Activated naive CD4-positive, alpha-beta T cell treated with anti-CD3 and anti-CD28 coated beads, Interleukin-2, amount 50 U/mL, for 72 hours (primary cell): ENCODE measurements around the gene CYTH3. TPM values are rescaled to one million over a fixed set of nuclear protein-coding genes. Genes with fewer than 3 reads are reported as not detected.
"Not testable (repeated sequence)": the region's sequence is repeated elsewhere in the genome, so short reads cannot be mapped to it uniquely, and the experiment has no call there.

Source experiments
- ATAC-seq, 2 donors: fragments of 150-1000 bp; cut with Tn5 transposase; 2 replicates each; pipeline ENCODE4 v1.10.0; 2021; ENCODE audit warnings: mild to moderate bottlenecking in 2 of 2, moderate library complexity in 2 of 2
- DNase-seq, 2 donors: peaks; one replicate each; pipeline ENCODE4 v3.0.0; 2021 to 2022; ENCODE audit warnings: low spot score in 2 of 2
- H3K27ac Mint-ChIP-seq, 2 donors: one replicate each; pipeline ENCODE4 v1.8.0; 2022; ENCODE audit warnings: mild to moderate bottlenecking in 2 of 2, mixed read lengths in 2 of 2
- H3K36me3 Mint-ChIP-seq, 2 donors: one replicate each; pipeline ENCODE4 v1.8.0; 2022; ENCODE audit warnings: mixed read lengths in 2 of 2
- H3K9me3 Mint-ChIP-seq, 2 donors: one replicate each; pipeline ENCODE4 v1.8.0; 2022; ENCODE audit warnings: mixed read lengths in 2 of 2
- total RNA-seq, 2 donors: library from RNA; stranded (reverse); gene quantifications; one replicate each; pipeline ENCODE4 v1.2.3, GENCODE V29; 2022

Gene CYTH3
- total RNA-seq, 2 donors from 2014 or later, result 1.2 to 2.4 TPM

GRCh38 chr7:6160191-6160623 lies 112.2 kb downstream of the CYTH3 start:
- H3K27ac Mint-ChIP-seq, result peak overlapping the region in 1 of 2 donors; percentile 74
- H3K9me3 Mint-ChIP-seq, result no peaks in the 10 kb centered on the region
- DNase-seq, result no peak
- ATAC-seq, result no peak
- H3K36me3 Mint-ChIP-seq, result peaks cover 0 to 8% of the 10 kb centered on the region in 2 donors

GRCh38 chr7:6159524-6160031 lies 112.8 kb downstream of the CYTH3 start:
- DNase-seq, result no peak
- Mint-ChIP-seq H3K9me3 (no peaks in the 10 kb centered on the region), H3K36me3 (peaks cover 0 to 9% of the 10 kb centered on the region in 2 donors), H3K27ac (peak overlapping the region; percentile 65 to 74)
- no peak for ATAC-seq

- DNase-seq (no peak), ATAC-seq (no peak)
- no peaks in the 10 kb centered on the region for H3K9me3 Mint-ChIP-seq
- H3K27ac Mint-ChIP-seq, result peak overlapping the region; percentile 65
- peaks cover 0 to 9% of the 10 kb centered on the region in 2 donors for H3K36me3 Mint-ChIP-seq
Measured at GRCh38 chr7:6159097-6159483, 113.3 kb downstream of the CYTH3 start.

GRCh38 chr7:6158424-6159096 lies 113.9 kb downstream of the CYTH3 start:
- ATAC-seq (no peak), DNase-seq (no peak)
- H3K27ac Mint-ChIP-seq, result peak overlapping the region; percentile 60 to 65
- no peaks in the 10 kb centered on the region for H3K9me3 Mint-ChIP-seq
- H3K36me3 Mint-ChIP-seq, result peaks cover 0 to 9% of the 10 kb centered on the region in 2 donors

- H3K9me3 Mint-ChIP-seq, result no peaks in the 10 kb centered on the region
- ATAC-seq, result no peak
- no peak for DNase-seq
- H3K36me3 Mint-ChIP-seq, result peaks cover 0 to 12% of the 10 kb centered on the region in 2 donors
- H3K27ac Mint-ChIP-seq, result no peak overlapping the region
Measured at GRCh38 chr7:6157685-6158423, 114.6 kb downstream of the CYTH3 start.

GRCh38 chr7:6156734-6157133 lies 115.7 kb downstream of the CYTH3 start:
- ATAC-seq (no peak), DNase-seq (no peak)
- H3K27ac Mint-ChIP-seq, result peak overlapping the region in 1 of 2 donors; percentile 76

GRCh38 chr7:6155596-6155995 lies 116.8 kb downstream of the CYTH3 start:
- ATAC-seq (no peak), DNase-seq (no peak)
- H3K9me3 Mint-ChIP-seq, result no peaks in the 10 kb centered on the region
- peak overlapping the region in 1 of 2 donors; percentile 20 for H3K27ac Mint-ChIP-seq
- H3K36me3 Mint-ChIP-seq, result peaks cover 0 to 14% of the 10 kb centered on the region in 2 donors

More at GRCh38 chr7:6156734-6157133, 115.7 kb downstream of the CYTH3 start:
- Mint-ChIP-seq H3K36me3 (peaks cover 0 to 14% of the 10 kb centered on the region in 2 donors), H3K9me3 (no peaks in the 10 kb centered on the region)

GRCh38 chr7:6154542-6155404 lies 117.7 kb downstream of the CYTH3 start:
- ATAC-seq (no peak), DNase-seq (no peak)
- Mint-ChIP-seq H3K27ac (peak overlapping the region in 1 of 2 donors; percentile 20), H3K36me3 (peaks cover 0 to 14% of the 10 kb centered on the region in 2 donors), H3K9me3 (no peaks in the 10 kb centered on the region)

- Mint-ChIP-seq H3K9me3 (no peaks in the 10 kb centered on the region), H3K36me3 (peaks cover 0 to 17% of the 10 kb centered on the region in 2 donors), H3K27ac (no peak overlapping the region)
- ATAC-seq, result no peak
- no peak for DNase-seq
Measured at GRCh38 chr7:6153646-6154541, 118.5 kb downstream of the CYTH3 start.

GRCh38 chr7:6151994-6152735 lies 120.3 kb downstream of the CYTH3 start:
- Mint-ChIP-seq H3K36me3 (peaks cover 0 to 22% of the 10 kb centered on the region in 2 donors), H3K27ac (no peak overlapping the region), H3K9me3 (no peaks in the 10 kb centered on the region)
- ATAC-seq (no peak), DNase-seq (no peak)

- not testable (repeated sequence) for H3K27ac Mint-ChIP-seq, H3K9me3 Mint-ChIP-seq
- peaks cover 0 to 22% of the 10 kb centered on the region in 2 donors for H3K36me3 Mint-ChIP-seq
Measured at GRCh38 chr7:6151527-6151926, 120.9 kb downstream of the CYTH3 start.

GRCh38 chr7:6149996-6150395 lies 122.4 kb downstream of the CYTH3 start:
- Mint-ChIP-seq H3K36me3 (peaks cover 0 to 17% of the 10 kb centered on the region in 2 donors), H3K9me3 (no peaks in the 10 kb centered on the region)
- ATAC-seq, result no peak

More at GRCh38 chr7:6151527-6151926, 120.9 kb downstream of the CYTH3 start:
- DNase-seq, ATAC-seq: not testable (repeated sequence)

GRCh38 chr7:6148724-6149360 lies 123.6 kb downstream of the CYTH3 start:
- ATAC-seq (no peak), DNase-seq (no peak)
- Mint-ChIP-seq H3K27ac (peak overlapping the region; percentile 35 to 72), H3K9me3 (no peaks in the 10 kb centered on the region), H3K36me3 (peaks cover 0 to 22% of the 10 kb centered on the region in 2 donors)

More at GRCh38 chr7:6149996-6150395, 122.4 kb downstream of the CYTH3 start:
- no peak for DNase-seq
- H3K27ac Mint-ChIP-seq, result peak overlapping the region in 1 of 2 donors; percentile 35

- no peaks in the 10 kb centered on the region for H3K9me3 Mint-ChIP-seq
- no peak for ATAC-seq
- DNase-seq, result no peak
- peaks cover 0 to 18% of the 10 kb centered on the region in 2 donors for H3K36me3 Mint-ChIP-seq
- H3K27ac Mint-ChIP-seq, result no peak overlapping the region
Measured at GRCh38 chr7:6147627-6148026, 124.8 kb downstream of the CYTH3 start.
